ENCODE measurements around the gene WFDC10A.

DNA sequence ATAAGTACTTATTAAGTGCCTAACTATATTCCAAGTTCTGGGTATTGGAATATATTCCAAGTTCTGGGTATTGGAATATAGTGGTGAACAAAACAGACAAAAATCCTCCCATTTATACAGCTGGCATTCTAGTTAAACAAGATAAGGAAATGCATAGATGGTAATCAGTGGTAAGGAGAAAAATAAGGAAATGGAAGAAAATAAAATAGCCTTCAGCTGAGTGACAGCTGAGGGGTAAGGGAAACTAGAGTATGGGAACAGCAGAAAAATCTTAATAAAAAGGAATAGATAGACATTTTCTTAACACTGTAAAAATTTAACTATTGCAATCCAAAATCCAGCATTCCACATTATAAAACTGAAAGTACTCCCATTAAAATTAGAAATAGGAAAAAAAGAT, 17.2 kb upstream of the WFDC10A start:
- TF ChIP-seq, protein P1, sequence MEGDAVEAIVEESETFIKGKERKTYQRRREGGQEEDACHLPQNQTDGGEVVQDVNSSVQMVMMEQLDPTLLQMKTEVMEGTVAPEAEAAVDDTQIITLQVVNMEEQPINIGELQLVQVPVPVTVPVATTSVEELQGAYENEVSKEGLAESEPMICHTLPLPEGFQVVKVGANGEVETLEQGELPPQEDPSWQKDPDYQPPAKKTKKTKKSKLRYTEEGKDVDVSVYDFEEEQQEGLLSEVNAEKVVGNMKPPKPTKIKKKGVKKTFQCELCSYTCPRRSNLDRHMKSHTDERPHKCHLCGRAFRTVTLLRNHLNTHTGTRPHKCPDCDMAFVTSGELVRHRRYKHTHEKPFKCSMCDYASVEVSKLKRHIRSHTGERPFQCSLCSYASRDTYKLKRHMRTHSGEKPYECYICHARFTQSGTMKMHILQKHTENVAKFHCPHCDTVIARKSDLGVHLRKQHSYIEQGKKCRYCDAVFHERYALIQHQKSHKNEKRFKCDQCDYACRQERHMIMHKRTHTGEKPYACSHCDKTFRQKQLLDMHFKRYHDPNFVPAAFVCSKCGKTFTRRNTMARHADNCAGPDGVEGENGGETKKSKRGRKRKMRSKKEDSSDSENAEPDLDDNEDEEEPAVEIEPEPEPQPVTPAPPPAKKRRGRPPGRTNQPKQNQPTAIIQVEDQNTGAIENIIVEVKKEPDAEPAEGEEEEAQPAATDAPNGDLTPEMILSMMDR (IDR thresholded peaks at IDR 0.05): no peak
- no peak for TF ChIP-seq EP300 (IDR thresholded peaks at IDR 0.05)
- TF ChIP-seq POLR2AphosphoS5 (IDR thresholded peaks at IDR 0.05): no peak
- TF ChIP-seq POLR2A (IDR thresholded peaks at IDR 0.05): no peak
